HG03139 (cell line): ENCODE data around the gene MAP3K3.

Experiments used
- ATAC-seq: cut with Tn5 transposase; IDR thresholded peaks from one replicate; pipeline ENCODE4 v1.9.1; 2021; ENCODE audit not compliant: unreplicated experiment

MAP3K3 gene

DNA sequence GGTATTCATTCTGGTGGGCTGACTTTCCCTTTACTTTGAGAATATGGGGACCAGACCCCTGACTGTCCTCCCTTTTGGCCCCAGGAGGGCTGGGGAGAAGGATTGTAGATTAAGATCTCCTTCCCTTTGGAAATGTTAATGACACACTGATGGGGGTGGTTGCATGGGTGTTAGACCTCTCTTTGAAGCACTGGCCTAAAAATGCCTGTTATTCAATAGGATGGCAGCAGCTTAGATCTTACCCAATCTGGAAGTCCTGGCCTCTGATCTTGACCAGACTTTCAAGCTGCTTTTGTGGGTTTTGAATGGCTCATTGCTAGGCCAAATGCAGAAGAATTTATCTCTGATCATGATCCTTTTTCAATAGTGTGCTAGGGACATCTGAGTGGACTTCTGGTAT, 25.7 kb downstream of the MAP3K3 start:
- ATAC-seq = no peak

DNA sequence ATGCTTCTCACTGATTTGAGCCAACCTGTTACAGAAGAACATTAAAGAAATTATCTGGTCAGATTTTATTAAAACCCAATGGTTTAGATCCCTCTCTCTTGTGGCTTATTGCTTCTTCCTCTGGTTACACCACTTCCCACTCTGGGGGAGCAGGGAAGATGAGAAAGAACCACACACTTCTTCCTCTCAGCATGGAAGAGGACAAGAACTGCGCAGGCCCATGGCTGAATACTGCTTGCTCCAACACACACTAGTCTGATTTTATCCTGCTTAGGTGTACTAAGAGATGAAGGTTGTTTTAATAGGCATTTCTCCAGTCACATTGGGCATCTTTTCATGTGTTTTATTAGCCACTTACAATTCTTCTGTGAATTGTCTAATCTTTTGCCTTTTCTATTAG, 27.6 kb downstream of the MAP3K3 start:
- ATAC-seq = no peak

DNA sequence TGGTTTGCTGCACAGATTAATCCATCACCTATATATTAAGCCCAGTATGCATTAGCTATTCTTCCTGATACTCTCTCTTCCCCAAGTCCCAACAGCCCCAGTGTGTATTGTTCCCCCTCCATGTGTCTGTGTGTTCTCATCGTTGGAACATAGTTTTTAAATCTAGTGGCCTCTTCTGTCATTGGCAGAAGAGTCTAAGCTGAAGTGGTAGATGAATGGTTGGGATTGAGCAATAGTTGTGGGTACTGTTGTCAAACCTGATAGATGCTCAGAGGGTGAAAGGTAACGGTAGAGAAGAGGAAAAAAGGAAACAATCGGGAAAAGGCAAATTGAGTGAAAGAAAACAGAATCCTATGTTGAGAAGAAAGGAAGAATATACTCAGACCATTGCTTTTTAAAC, 29.9 kb downstream of the MAP3K3 start:
- ATAC-seq = no peak

DNA sequence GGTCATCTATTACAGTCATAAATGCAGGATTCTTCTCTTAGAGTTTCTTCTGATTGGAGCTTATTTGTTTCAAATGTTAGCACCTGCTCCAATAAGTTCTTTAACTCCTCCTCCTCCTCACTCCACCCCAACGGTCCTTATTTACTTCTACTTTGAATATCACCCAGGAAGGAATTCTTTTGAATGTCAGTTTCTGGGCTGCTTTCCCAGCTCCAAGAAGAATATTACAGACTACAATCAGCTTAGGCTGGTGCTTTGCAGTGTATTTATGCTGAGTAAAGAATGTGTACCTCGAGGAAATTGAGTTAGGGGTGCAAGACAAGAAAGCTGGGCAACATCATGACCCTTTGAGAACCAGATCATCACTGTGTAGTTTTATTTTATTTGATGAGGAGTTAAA, 30.8 kb downstream of the MAP3K3 start:
- ATAC-seq = no peak

DNA sequence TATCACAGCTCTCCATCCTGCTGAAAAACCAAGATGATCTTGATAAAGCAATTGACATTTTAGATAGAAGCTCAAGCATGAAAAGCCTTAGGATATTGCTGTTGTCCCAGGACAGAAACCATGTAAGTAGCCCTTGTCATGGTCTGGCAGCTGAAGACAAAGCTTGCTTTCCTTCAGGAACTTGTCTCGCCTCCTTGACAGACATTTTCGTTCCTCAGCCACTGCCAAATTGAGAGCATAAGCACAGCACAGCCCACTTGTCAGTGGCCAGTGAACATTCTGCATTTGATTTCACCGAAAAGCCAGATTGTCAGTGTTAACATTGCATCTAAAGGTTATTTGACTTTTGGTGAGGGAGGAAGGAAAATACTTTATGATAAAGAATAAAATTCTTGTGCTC, 35.6 kb downstream of the MAP3K3 start:
- no peak for ATAC-seq

DNA sequence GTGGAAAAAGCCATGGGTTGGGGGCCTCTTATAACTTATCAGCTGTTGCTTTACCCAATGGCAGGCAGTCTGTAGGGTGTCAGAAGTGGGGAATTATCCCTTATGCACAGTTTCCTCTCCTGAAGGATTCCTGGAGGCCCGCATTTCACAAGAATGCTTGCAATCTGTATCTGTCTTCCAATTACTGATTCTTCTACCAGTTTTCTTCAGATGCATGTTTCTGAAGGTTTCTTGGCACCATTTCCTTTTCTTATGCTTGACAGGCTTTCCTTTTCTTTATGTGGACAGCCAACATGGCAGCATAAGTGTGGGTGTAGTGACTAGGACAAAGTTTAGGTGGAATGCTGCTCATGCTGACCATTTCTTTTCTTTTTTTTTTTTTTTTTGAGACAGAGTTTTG, 36.1 kb downstream of the MAP3K3 start:
- no peak for ATAC-seq

DNA sequence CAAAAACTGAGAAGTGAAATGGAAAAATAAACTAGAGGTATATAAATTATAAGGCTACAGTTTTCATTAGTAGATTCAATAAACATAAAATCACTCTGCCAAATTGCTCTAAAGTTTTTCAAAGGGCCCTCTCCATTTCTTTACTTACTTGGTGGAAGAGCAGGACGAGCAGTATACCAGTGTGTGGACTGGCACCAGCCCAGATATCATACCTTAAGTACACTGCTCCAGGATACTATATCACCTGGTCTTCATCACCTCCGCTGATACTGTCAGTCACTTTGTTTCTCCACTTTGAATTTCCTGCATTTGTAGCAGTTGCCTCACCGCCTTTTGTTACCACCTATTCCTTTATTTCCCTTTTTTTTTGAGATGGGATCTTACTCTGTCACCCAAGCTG, 37.6 kb downstream of the MAP3K3 start:
- no peak for ATAC-seq

DNA sequence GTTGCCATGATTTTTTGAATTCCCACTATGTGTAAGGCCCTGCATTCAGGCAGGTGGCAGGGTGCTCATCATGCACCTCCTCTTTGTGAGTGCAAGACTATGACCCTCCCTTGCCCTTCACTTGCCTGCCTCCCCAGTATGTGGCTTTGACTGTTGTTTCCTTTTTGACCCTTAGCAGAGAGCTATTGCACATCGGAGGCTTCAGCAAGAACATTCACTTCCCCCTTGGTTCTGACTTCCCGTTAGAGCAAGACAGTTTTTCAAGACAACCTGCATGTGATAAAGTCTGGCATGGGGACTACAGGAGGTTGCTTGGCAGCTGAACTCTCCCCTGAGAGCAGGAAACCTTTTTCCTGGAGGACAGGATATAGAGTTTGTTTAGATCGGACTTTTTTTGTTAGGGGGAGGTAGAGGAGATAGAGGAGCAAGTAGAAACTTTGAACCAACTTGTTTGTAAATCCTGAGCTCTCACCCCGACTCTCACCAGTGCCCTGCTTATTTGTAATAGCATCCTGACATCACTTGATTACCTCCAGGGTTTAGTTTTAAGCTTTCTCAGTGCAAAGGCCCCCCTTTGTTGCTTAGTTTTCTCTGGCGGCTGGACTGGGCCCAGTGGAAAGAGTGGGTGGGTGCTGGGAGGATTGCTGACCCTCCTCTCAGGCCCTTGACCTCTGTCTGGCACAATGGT, 43.5 kb downstream of the MAP3K3 start:
- no peak for ATAC-seq

DNA sequence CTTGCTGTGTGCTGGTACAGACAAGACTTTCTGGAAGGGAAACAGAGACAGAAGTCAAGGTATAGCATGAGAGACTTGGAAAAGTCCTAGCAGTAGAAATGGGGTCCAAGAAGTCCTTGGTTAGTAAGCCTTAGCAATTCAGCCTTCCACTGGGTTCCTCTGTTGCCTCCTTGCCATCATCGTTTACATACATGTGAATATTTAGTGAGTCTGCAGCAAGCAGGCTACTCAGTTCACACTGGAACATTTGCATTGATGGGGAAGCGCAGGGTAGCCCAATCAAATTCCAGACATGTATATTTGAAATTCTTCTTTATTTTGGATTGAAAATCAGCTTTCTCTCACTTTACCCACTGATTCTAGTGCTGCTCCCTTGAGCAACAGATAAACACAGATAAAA, 50.6 kb downstream of the MAP3K3 start:
- ATAC-seq = no peak

DNA sequence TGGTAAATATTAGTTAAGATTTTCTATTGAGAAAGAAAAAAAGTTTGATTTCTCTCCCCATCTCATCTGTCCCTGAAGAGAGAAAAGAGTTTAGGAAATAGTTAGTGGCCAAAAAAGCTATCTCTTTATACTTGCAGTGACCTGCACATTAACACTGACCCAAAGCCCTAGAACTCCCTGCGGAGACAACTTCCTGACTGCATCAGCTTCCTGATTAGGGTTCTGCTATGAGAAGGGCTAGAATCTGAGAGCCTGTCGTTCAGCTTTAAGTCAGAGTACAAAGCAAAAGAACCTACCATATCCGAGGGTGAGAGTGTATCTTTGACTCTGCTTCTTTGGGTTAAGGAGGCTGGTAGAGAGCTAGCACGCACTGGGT, 53.0 kb downstream of the MAP3K3 start:
- no peak for ATAC-seq

DNA sequence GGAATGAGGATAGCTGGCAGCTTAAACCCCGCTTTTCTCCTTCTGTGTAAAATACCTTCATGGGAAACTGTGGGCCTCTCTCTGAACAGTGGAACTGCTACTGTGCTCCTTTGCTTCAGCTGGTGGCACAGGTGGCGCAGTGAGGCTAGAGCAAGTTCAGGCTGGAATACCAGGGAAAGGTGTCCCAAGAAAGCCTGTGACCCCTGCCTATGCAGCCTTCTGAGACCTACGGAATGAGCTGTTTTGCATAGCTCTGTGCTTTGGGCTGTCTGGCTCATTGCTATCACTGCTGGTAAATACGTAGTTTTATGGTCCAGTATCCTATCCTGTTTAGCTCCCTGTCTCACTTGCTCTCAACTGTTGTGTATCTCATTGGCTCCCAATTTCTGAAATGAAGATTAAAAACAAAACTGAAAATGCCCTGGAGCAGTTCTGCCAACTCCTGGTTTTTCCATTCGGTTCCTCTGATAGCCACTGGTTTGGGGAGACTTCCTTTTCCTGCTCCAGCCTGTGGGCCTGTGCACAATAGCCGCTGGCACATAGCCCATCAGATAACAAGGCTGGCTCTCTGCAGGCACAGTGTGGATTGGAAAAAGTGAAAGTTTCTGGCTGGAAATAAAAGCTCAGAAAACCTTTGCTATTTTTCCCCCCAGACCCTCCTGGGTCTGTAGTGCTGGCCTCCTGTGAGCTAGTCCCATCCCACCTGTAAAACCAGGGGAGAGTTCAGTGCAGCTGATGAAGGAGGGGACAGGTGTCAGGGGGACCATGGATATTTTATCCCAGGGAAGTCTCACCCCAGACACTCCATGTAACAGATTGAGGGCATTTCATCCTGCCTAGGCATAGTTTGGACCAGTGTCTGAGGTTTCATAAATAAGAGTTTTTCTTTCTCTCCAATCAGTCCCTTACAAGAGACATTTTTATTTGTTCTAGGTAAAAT, 53.7 kb downstream of the MAP3K3 start:
- no peak for ATAC-seq

DNA sequence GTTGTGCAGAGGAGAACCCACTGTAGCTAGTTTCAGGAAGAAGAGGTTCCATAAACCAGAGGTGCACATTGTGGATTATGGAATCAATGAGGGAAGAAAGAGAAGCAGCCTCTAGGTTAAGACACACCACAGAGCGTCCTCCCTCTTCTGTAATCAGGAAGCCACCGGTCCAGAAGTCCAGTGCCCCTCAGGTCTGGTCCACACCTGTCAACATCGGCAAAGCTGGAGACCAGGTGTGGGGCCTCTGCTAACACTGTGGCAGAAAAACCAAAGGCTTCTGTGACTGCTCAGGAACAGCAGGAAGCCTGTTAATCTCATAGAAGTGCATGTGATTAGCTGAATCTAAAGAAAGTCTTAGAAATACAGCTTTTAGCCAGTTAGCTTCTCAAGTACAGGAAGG, 54.4 kb downstream of the MAP3K3 start:
- ATAC-seq = no peak

DNA sequence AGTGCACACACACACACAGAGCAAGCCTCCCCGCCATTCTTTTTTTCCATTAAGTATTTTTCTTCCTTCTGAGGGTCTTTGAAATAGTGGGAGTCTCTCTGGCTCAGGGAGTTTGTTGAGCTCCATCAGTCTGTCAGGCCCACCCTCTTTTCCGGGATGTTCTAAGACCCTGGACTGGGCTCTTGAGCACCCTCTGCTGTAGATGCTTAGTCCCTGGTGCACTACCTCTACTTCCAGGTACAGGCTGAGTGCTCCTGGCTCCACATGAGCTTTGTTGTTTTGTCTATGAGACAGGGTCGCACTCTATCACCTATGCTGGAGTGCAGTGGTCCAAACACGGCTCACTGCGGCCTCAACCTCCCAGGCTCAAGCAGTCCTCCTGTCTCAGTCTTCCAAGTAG, 57.0 kb downstream of the MAP3K3 start:
- ATAC-seq = no peak

DNA sequence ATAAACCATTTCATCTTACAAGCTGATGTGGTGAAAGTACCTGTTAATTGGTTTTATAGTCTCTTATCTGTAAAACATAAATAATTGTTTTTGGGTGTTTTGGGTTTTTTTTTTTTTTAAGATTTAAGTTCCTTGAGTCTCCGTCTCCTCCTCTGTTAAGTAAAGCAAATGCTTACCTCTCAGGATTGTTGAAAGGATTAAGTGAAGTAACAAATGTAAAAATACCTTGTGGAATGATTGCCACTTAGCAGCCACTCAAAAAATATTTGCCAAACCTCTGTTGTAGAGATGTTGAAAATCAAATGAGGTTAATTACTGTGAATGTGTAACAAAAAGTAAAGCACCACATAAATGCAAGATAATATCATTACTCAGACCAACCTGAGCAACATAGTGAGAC, 58.5 kb downstream of the MAP3K3 start:
- no peak for ATAC-seq

DNA sequence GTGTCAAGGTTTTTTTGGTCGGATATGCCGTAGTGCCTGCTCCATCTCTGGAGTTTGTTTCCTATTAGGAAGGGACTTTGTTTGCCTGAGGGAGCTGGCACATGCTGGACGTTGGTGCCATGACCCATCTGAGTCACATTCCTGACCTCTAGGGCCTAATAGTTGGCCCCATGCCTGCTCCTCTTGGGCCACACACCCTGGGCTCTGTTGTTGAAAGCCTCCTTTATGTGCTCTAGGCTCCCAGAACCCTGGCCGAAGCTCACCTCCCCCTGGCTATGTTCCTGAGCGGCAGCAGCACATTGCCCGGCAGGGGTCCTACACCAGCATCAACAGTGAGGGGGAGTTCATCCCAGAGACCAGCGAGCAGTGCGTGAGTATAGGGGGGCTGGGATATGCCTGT, 59.3 kb downstream of the MAP3K3 start:
- ATAC-seq = no peak

DNA sequence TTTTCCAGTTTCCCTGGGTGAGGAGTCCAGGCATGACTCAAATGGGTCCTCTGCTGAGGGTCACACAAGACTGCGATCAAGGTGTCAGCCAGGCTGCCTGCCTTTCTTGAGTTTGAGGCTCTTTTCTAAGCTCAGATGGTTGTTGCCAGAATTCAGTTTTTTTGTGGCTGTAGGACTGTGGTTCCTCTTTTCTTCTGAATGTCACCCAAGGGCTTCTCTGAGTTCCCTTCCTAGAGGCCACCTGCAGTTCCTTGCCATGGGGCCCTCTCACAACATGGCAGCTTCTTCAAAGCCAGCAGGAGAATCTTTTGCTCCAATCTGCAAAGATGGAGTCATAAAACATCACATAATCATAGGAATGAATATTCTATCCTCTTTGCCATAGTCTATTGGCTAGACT, 60.2 kb downstream of the MAP3K3 start:
- no peak for ATAC-seq

DNA sequence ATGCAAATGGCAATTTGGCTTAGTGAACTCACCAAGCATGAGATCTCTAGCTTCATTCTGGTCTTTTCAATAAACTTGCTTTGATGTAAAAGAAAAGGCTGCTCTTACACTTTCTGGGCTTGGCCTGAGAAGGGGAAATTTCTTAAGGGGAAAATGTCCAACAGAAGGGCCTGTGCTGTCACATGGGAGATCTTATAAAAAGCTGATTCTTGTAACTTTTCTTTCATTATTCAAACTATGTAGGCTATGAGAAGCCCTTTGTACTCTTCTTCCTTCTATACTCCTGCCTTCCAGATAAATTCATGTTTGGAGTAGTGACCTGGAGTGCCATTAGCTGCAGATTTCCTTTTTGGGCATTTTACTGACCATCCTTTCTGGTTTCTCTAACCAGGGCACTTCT, 60.8 kb downstream of the MAP3K3 start:
- ATAC-seq = no peak

DNA sequence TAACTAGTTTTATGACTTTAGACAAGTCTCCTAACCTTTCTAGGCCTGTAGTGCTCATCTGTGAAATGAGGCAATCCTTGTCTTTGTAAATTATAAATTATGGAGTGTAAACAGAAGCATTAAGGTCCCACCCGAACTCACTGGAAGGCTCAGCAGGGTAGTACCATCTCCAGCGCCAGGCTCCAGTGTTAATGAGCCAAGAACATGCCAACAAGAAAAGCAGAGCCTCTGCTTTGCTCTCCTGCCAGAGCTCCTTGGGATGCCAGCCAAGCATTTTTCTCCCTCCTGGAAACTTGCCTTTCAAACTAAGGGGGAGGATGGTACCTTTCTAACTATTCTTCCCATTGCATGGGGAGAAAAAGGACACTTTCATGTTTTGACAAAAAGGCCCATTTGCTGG, 62.8 kb downstream of the MAP3K3 start:
- ATAC-seq = no peak

DNA sequence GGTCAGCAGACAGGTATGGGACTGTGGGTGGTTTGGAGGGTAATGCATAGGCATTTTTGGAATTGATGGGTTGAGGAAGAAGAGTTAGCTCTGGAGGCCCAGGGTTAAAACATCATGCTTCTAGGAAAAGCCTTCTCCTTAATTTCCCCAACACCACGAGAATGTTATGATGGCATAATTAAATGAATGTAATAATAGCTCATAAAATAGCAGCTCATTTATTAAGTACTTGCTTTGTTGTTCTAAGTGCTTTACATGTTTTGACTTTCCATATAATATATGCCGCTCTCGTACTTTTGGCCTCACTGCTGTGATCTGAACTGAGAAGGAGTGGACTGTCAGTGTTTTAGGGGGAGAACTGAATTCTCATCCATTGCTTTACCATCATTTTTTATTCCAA, 63.4 kb downstream of the MAP3K3 start:
- no peak for ATAC-seq

DNA sequence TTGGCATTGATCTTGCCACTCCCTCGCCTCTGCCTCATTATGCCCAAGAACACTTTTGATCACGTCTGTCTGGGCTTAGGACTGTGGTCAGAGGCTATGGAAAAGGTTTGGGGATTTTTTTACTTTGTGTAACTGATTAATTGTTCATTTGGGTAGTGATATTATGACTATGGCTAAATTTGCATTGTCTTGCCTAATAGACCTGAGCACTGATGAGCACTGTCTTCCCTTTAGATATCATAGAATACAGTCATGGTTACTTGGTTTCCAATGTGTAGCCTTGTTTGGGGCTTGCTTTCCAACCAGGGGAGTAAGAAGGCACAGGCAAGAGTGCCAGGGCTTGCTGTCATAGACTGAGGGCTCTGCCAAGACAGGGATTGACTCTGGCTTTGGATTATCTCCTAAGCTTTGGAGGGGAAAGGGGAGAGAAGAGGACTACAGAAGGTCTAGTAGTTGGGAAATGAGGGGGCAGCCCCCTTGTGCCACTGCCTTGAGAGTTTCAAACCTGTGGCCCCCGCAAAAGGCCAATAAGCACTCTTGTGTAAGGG, 64.0 kb downstream of the MAP3K3 start:
- no peak for ATAC-seq

DNA sequence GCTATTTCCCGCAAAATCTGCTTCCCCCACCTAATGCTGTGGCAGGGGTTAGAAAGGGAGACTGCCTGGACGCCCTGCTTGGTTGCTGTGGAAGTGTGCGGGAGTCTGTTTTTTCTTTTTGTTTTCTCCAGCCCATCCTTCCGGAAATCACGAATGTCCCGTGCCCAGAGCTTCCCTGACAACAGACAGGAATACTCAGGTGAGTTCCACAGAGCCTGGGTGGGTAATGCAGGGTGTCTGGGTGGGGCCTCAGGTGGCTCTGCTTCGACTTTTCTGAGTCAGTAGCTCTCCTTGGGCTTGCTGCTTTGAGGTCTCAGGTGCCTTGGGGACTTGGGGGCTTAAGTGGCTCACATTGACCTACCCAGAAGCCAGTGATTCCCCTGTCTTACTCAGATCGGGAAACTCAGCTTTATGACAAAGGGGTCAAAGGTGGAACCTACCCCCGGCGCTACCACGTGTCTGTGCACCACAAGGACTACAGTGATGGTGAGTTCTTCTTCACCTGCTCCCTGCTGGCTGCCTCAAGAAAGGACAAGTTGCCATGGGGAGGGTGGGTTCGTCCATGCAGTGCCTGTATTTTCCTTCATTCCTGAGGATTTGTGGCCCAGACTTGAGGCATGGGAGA, 66.3 kb downstream of the MAP3K3 start:
- ATAC-seq = no peak

DNA sequence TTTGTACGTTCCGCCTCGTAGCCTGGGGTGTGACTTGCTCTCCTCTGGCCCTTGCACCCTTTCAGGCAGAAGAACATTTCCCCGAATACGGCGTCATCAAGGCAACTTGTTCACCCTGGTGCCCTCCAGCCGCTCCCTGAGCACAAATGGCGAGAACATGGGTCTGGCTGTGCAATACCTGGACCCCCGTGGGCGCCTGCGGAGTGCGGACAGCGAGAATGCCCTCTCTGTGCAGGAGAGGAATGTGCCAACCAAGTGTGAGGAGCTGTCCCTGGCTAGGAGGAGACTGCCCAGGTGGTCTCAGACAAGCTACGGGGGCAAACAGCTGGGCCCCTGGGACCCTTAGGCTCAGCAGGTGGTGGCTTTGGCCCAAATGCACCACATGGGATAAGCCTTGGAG, 67.3 kb downstream of the MAP3K3 start:
- ATAC-seq = no peak
